CD4-positive, alpha-beta T cell (primary cell): ENCODE measurements around the gene COL16A1. TPM values are rescaled to one million over a fixed set of nuclear protein-coding genes. Genes with fewer than 3 reads are reported as not detected.

Experiments used
- ATAC-seq: fragments of 200-7000 bp; cut with Tn5 transposase; one replicate; pipeline ENCODE4 v1.10.0; 2022; ENCODE audit warnings: mild to moderate bottlenecking; ENCODE audit not compliant: poor library complexity
- CTCF ChIA-PET: fragments of 350-600 bp; sonication (Branson Sonifier 250); formaldehyde crosslinking; loops from one replicate; lab custom pipeline; 2021; ENCODE audit warnings: antibody characterized with exemption, inconsistent platforms; lab: Charles Lee
- POLR2A ChIA-PET: fragments of 350-600 bp; sonication (Branson Sonifier 250); formaldehyde crosslinking; loops from one replicate; lab custom pipeline; 2021; ENCODE audit warnings: antibody characterized with exemption, inconsistent platforms; lab: Charles Lee
- DNase-seq, 14 experiments: peaks; one replicate each; pipeline ENCODE4 v3.0.0-alpha.2; 2013 to 2020; ENCODE audit warnings: mixed read lengths in 2 of 14
- H3K27ac ChIP-seq, 2 donors: one replicate each; pipeline versions ENCODE4 v1.5.1 to v1.7.0; 2013; ENCODE audit warnings: low read length in 2 of 2, low read depth in 1 of 2, mild to moderate bottlenecking in 1 of 2
- H3K27me3 ChIP-seq, 2 experiments: 1 replicate in 1 of 2; 2 replicates in 1 of 2; pipeline versions ENCODE4 v1.6.1 to v1.7.0; 2013; ENCODE audit warnings: low read length in 2 of 2, control low read depth in 1 of 2, mild to moderate bottlenecking in 1 of 2, moderate library complexity in 1 of 2; ENCODE audit not compliant: insufficient read depth in 2 of 2, control insufficient read depth in 1 of 2
- H3K36me3 ChIP-seq: one replicate; pipeline ENCODE4 v1.6.1; 2013; ENCODE audit warnings: low read length, control low read depth; ENCODE audit not compliant: insufficient read depth
- H3K4me1 ChIP-seq: one replicate; pipeline ENCODE4 v1.6.1; 2013; ENCODE audit warnings: low read length, control low read depth; ENCODE audit not compliant: insufficient read depth
- H3K4me3 ChIP-seq: one replicate; pipeline ENCODE4 v1.5.1; 2013; ENCODE audit warnings: mild to moderate bottlenecking, low read length, moderate library complexity
- H3K9me3 ChIP-seq, 2 experiments: 1 replicate in 1 of 2; 2 replicates in 1 of 2; pipeline versions ENCODE4 v1.6.1 to v1.7.0; 2013; ENCODE audit warnings: low read length in 2 of 2, mild to moderate bottlenecking in 2 of 2, control low read depth in 1 of 2, moderate library complexity in 1 of 2; ENCODE audit not compliant: control insufficient read depth in 1 of 2, insufficient read depth in 1 of 2
- H3K27ac Mint-ChIP-seq: one replicate; pipeline ENCODE4 v1.8.0; 2020; ENCODE audit warnings: mixed read lengths
- H3K27me3 Mint-ChIP-seq: one replicate; pipeline ENCODE4 v1.8.0; 2021; ENCODE audit warnings: mixed read lengths
- H3K36me3 Mint-ChIP-seq: one replicate; pipeline ENCODE4 v1.8.0; 2021; ENCODE audit warnings: low read depth, mixed read lengths
- H3K4me1 Mint-ChIP-seq: one replicate; pipeline ENCODE4 v1.8.0; 2021; ENCODE audit warnings: low read depth, mixed read lengths
- H3K4me3 Mint-ChIP-seq: one replicate; pipeline ENCODE4 v1.8.0; 2020; ENCODE audit warnings: mild to moderate bottlenecking, mixed read lengths
- H3K9me3 Mint-ChIP-seq: one replicate; pipeline ENCODE4 v1.8.0; 2020; ENCODE audit warnings: mixed read lengths
- intact Hi-C, 2 experiments: fragments of 100-400 bp; cut with DNase I in 1 of 2; cut with micrococcal nuclease in 1 of 2; formaldehyde crosslinking; loops; one replicate each; pipeline versions ENCODE4 v1.15.1 to v1.9.0; 2023 to 2025; cut with DNase I, micrococcal nuclease
- total RNA-seq, 174 experiments: library from RNA in 2 of 174; stranded (reverse) in 2 of 174; gene quantifications; one replicate each; pipeline ENCODE4 v1.2.3 and lab custom pipeline; 2021 to 2026
- TF ChIP-seq, protein P1 (sequence below): fragments of 200-600 bp; IDR thresholded peaks from one replicate; pipeline ENCODE4 v1.8.0; 2022; ENCODE audit warnings: antibody characterized with exemption, mild to moderate bottlenecking

The COL16A1 gene
- total RNA-seq, 2 experiments from 2014 or later = not detected

DNA sequence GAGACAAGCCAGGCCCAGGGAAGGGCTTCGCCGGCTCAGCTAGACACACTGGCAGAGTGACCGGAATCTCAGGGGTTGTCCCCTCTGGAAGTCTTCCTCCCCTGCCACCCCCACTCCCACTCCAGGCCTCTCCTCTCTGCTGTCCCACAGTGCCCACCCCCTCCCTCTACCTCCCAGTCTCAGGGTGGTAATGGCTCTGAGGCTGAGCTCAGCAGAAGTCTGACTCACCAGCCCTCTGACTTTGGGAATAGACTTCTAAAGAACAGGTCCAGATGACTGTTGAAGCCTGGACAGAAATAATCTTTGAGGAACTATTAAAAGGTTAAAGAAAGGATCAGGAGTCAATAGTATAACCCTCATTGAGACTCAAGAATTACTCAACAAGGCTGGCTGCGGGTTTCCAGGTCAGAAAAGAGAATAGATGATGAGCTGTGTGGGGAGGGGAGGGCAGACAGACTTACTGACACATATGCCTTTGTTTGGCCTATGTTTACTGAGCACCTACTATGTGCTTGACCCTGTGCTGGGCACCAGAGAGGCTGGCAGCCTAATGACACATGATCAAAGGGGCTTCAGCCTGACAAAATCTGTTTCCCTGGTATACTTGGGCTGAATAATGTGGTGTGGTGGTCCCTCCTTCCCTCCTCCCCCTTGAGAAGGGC, 78.1 kb downstream of the COL16A1 start:
- DNase-seq = peak in 1 of 14 experiments; percentile 18
- Mint-ChIP-seq H3K36me3 (peaks cover 46% of the 10 kb centered on the region), H3K4me3 (no peak overlapping the region), H3K9me3 (no peaks in the 10 kb centered on the region), H3K27me3 (peaks cover 4% of the 10 kb centered on the region), H3K27ac (no peak overlapping the region), H3K4me1 (no peaks in the 10 kb centered on the region)
- peaks cover 38% of the 10 kb centered on the region for H3K36me3 ChIP-seq
- POLR2A ChIA-PET = no interaction called here
- no peak overlapping the region for H3K27ac ChIP-seq
- intact Hi-C loops = no loop called here
- no peaks in the 10 kb centered on the region for H3K27me3 ChIP-seq
- TF ChIP-seq, protein P1, sequence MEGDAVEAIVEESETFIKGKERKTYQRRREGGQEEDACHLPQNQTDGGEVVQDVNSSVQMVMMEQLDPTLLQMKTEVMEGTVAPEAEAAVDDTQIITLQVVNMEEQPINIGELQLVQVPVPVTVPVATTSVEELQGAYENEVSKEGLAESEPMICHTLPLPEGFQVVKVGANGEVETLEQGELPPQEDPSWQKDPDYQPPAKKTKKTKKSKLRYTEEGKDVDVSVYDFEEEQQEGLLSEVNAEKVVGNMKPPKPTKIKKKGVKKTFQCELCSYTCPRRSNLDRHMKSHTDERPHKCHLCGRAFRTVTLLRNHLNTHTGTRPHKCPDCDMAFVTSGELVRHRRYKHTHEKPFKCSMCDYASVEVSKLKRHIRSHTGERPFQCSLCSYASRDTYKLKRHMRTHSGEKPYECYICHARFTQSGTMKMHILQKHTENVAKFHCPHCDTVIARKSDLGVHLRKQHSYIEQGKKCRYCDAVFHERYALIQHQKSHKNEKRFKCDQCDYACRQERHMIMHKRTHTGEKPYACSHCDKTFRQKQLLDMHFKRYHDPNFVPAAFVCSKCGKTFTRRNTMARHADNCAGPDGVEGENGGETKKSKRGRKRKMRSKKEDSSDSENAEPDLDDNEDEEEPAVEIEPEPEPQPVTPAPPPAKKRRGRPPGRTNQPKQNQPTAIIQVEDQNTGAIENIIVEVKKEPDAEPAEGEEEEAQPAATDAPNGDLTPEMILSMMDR = no peak
- no peaks in the 10 kb centered on the region for H3K9me3 ChIP-seq
- ATAC-seq = no peak
- CTCF ChIA-PET = no interaction called here
- no peaks in the 10 kb centered on the region for H3K4me1 ChIP-seq
- H3K4me3 ChIP-seq = no peak overlapping the region

DNA sequence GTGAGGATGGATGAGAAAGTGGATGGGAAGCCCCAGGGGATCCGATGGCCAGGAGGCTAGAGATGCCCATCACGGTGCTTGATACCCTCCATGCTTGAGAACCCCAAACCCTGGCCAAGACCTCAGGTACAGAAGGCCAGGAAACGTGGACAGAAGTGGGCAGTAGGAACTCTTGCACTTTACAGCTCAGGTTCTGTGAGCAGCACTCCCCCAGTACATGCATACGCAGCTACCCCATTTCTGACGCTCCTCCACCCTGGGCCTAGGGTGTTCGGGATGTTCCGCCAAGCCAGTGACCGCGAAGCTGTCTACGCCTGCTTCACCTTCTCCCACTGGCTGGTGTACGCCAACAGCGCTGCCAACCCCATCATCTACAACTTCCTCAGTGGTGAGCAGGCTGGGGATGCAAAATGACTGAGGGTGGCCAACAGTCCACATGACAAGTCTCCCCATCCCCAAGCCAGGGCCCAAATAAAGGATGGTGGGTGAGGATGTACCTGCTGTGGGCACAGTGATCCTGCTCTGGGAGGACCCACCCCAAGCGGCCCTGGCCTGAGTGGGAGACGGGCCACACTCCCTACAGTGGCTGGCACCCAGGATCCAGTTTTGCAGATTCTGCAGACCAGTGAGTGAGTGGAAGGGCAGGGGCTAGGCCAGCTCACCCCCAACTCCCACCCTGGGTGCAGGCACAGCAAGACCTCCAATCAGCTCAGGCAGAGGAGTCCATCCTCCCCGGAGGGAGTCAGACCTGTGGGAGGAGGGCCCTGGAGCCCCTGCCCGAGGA, 78.9 kb downstream of the COL16A1 start:
- CTCF ChIA-PET = no interaction called here
- Mint-ChIP-seq H3K27me3 (peaks cover 7% of the 10 kb centered on the region), H3K4me1 (no peaks in the 10 kb centered on the region), H3K4me3 (no peak overlapping the region), H3K27ac (no peak overlapping the region), H3K36me3 (peaks cover 38% of the 10 kb centered on the region), H3K9me3 (no peaks in the 10 kb centered on the region)
- Histone ChIP-seq H3K4me3 (no peak overlapping the region), H3K4me1 (no peaks in the 10 kb centered on the region), H3K27ac (no peak overlapping the region), H3K27me3 (no peaks in the 10 kb centered on the region), H3K9me3 (no peaks in the 10 kb centered on the region), H3K36me3 (peaks cover 30% of the 10 kb centered on the region)
- TF ChIP-seq, protein P1 = no peak
- ATAC-seq (no peak), DNase-seq (no peak)
- intact Hi-C loops = no loop called here
- POLR2A ChIA-PET = no interaction called here

DNA sequence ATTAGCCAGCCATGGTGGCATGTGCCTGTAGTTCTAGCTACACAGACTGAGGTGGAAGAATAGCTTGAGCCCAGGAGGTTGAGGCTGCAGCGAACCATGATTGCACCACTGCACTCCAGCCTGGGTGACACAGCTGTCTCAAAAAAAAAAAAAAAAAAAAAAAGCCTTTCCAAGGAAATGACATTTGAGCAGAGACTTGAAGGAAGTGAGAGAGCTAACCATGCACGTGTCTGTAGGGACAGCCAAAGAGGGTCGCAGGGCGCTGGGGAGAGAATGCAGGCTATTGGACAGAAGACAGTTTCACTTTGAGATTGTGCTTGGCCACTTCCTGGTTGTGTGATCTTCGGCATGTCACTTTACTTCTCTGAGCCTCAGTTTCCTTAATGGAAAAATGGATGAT, 79.5 kb downstream of the COL16A1 start:
- H3K4me3 Mint-ChIP-seq = no peak overlapping the region

More for the DNA sequence above, 79.5 kb downstream of the COL16A1 start:
- Histone ChIP-seq H3K27ac (no peak overlapping the region), H3K4me3 (no peak overlapping the region), H3K36me3 (peaks cover 24% of the 10 kb centered on the region), H3K27me3 (peaks cover 3 to 4% of the 10 kb centered on the region in 2 experiments), H3K4me1 (no peaks in the 10 kb centered on the region), H3K9me3 (no peaks in the 10 kb centered on the region)
- Mint-ChIP-seq H3K27me3 (peaks cover 13% of the 10 kb centered on the region), H3K27ac (no peak overlapping the region), H3K4me1 (no peaks in the 10 kb centered on the region), H3K36me3 (peaks cover 32% of the 10 kb centered on the region), H3K9me3 (no peaks in the 10 kb centered on the region)
- ChIA-PET CTCF (no interaction called here), POLR2A (no interaction called here)
- DNase-seq (no peak), ATAC-seq (no peak)
- TF ChIP-seq, protein P1 = no peak
- intact Hi-C loops = no loop called here
